K562 (cell line): Measurements from ENCODE around the gene TPD52L1. TPM values are rescaled to one million over a fixed set of nuclear protein-coding genes. Genes with fewer than 3 reads are reported as not detected.

Source experiments
- BCOR ChIP-seq: fragments of 450-650 bp; IDR thresholded peaks from 2 replicates; pipeline ENCODE4 v1.6.1; 2016
- JUND ChIP-seq, 2 experiments: IDR thresholded peaks; 2 replicates in 1 of 2; 3 replicates in 1 of 2; pipeline ENCODE4 v1.6.1; 2011; ENCODE audit warnings: borderline replicate concordance in 2 of 2, low read depth in 2 of 2, low read length in 2 of 2, improper control_type of control experiment in 1 of 2, missing biosample characterization in 1 of 2, missing genetic modification characterization in 1 of 2, missing genetic modification reagents in 1 of 2
- NR2C2 ChIP-seq, 2 experiments: fragments of 200-800 bp in 1 of 2; sonication (Bioruptor generic) in 1 of 2; sonication (generic) in 1 of 2; formaldehyde crosslinking in 1 of 2; IDR thresholded peaks; 2 replicates each; pipeline versions ENCODE4 v1.6.1 to v1.8.0; 2016 to 2022; ENCODE audit warnings: mild to moderate bottlenecking in 1 of 2, missing compliant biosample characterization in 1 of 2, missing genetic modification characterization in 1 of 2, missing genetic modification reagents in 1 of 2
- ZNF143 ChIP-seq: sonication (generic); formaldehyde crosslinking; IDR thresholded peaks from 2 replicates; pipeline ENCODE4 v1.9.0; 2022; ENCODE audit warnings: mild to moderate bottlenecking, missing genetic modification reagents
- polyA plus RNA-seq, 8 experiments: library from polyadenylated mRNA; depleted of rRNA in 4 of 8; stranded (reverse) in 5 of 8; unstranded in 3 of 8; fragments of >200 nt; fragmentation: Nextera tagmentation in 2 of 8; fragmentation: Illumina TruSeq in 1 of 8; extraction: Ambion mirVana in 2 of 8; extraction: Trizol in 1 of 8; gene quantifications; 2 replicates each; pipeline versions ENCODE4 v1.2.1 to v1.2.3, GENCODE V29; 2011 to 2014; ENCODE audit warnings: inconsistent platforms in 1 of 8, missing spikeins in 1 of 8
- total RNA-seq, 7 experiments: library from RNA; depleted of rRNA in 6 of 7; stranded (reverse); fragments of >200 nt in 6 of 7; fragmentation: Illumina TruSeq in 2 of 7; extraction: Trizol in 2 of 7; gene quantifications; 2 replicates each; pipeline versions ENCODE4 v1.2.1 to v1.2.3, GENCODE V29; 2011 to 2021; ENCODE audit warnings: low replicate concordance in 1 of 7
- TF ChIP-seq, protein P1 (sequence below): fragments of 250-450 bp; sonication (Bioruptor Pico); IDR thresholded peaks from 2 replicates; pipeline ENCODE4 v1.5.0; 2022; ENCODE audit warnings: mild to moderate bottlenecking
- TF ChIP-seq, protein P2 (sequence below): IDR thresholded peaks from 2 replicates; pipeline ENCODE4 v1.6.1; 2014; ENCODE audit warnings: antibody characterized with exemption
- TF ChIP-seq, protein P3 (sequence below): fragments of 250-450 bp; sonication (Bioruptor Pico); IDR thresholded peaks from 2 replicates; pipeline ENCODE4 v1.4.0; 2020; ENCODE audit warnings: mild to moderate bottlenecking
- TF ChIP-seq, protein P4 (sequence below): sonication (generic); formaldehyde crosslinking; IDR thresholded peaks from 2 replicates; pipeline ENCODE4 v1.8.1; 2023; ENCODE audit warnings: missing genetic modification reagents, mild to moderate bottlenecking, borderline replicate concordance
- TF ChIP-seq, protein P5 (sequence below): IDR thresholded peaks from 2 replicates; pipeline ENCODE4 v1.6.1; 2011; ENCODE audit warnings: borderline replicate concordance, low read depth, mild to moderate bottlenecking, moderate library complexity, low read length; ENCODE audit not compliant: insufficient read depth, poor library complexity, severe bottlenecking
- TF ChIP-seq, protein P6 (sequence below): fragments of 150-350 bp; conservative IDR thresholded peaks from 2 replicates; pipeline ENCODE4 v1.6.1; 2014; ENCODE audit warnings: low read length

Gene TPD52L1
- total and polyA plus RNA-seq, 9 of the 15 experiments (the other 6 are each of a cell fraction or from before 2014, with no cell fraction given), result 12.9 to 149 (median 75.7) TPM

DNA sequence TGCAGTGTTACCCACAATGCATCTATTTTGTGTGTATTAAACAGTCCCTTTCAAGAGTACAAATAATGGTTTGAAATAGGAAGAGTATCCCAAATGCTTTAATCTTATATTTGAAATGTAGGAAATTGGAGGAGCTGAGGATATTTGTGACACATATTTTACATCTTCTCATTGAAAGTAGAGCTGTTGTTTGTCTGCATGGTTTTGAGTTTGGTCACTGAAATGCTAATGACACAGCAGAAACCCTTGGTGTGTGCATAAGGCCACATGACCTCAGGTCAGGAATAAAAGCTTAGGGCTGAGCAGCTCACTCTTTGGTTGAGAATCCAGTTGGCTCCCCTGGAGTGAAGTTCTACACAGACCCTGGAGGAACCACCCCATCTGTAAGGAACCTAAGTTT lies 49.8 kb downstream of the TPD52L1 start (continued):
- TF ChIP-seq NR2C2 (CRISPR knock-in tag; IDR thresholded peaks at IDR 0.05) (no peak), NR2C2 (tag; IDR thresholded peaks at IDR 0.05) (peak; percentile 64), JUND (IDR thresholded peaks at IDR 0.05; ENCODE audit: borderline replicate concordance, low read depth, low read length) (peak; percentile 29; the same call in 1 of the 2 replicates), JUND (tag; IDR thresholded peaks at IDR 0.05; ENCODE audit: borderline replicate concordance, low read depth, low read length) (peak; percentile 49; the same call in 1 of the 3 replicates), BCOR (no peak), ZNF143 (CRISPR knock-in tag) (no peak)
- TF ChIP-seq, protein P1, sequence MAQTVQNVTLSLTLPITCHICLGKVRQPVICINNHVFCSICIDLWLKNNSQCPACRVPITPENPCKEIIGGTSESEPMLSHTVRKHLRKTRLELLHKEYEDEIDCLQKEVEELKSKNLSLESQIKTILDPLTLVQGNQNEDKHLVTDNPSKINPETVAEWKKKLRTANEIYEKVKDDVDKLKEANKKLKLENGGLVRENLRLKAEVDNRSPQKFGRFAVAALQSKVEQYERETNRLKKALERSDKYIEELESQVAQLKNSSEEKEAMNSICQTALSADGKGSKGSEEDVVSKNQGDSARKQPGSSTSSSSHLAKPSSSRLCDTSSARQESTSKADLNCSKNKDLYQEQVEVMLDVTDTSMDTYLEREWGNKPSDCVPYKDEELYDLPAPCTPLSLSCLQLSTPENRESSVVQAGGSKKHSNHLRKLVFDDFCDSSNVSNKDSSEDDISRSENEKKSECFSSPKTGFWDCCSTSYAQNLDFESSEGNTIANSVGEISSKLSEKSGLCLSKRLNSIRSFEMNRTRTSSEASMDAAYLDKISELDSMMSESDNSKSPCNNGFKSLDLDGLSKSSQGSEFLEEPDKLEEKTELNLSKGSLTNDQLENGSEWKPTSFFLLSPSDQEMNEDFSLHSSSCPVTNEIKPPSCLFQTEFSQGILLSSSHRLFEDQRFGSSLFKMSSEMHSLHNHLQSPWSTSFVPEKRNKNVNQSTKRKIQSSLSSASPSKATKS (CRISPR knock-in tag), result no peak
- TF ChIP-seq, protein P2, sequence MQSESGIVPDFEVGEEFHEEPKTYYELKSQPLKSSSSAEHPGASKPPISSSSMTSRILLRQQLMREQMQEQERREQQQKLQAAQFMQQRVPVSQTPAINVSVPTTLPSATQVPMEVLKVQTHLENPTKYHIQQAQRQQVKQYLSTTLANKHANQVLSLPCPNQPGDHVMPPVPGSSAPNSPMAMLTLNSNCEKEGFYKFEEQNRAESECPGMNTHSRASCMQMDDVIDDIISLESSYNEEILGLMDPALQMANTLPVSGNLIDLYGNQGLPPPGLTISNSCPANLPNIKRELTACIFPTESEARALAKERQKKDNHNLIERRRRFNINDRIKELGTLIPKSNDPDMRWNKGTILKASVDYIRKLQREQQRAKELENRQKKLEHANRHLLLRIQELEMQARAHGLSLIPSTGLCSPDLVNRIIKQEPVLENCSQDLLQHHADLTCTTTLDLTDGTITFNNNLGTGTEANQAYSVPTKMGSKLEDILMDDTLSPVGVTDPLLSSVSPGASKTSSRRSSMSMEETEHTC, result no peak
- TF ChIP-seq, protein P3, sequence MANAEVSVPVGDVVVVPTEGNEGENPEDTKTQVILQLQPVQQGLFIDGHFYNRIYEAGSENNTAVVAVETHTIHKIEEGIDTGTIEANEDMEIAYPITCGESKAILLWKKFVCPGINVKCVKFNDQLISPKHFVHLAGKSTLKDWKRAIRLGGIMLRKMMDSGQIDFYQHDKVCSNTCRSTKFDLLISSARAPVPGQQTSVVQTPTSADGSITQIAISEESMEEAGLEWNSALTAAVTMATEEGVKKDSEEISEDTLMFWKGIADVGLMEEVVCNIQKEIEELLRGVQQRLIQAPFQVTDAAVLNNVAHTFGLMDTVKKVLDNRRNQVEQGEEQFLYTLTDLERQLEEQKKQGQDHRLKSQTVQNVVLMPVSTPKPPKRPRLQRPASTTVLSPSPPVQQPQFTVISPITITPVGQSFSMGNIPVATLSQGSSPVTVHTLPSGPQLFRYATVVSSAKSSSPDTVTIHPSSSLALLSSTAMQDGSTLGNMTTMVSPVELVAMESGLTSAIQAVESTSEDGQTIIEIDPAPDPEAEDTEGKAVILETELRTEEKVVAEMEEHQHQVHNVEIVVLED (CRISPR knock-in tag), result no peak
- TF ChIP-seq, protein P4, sequence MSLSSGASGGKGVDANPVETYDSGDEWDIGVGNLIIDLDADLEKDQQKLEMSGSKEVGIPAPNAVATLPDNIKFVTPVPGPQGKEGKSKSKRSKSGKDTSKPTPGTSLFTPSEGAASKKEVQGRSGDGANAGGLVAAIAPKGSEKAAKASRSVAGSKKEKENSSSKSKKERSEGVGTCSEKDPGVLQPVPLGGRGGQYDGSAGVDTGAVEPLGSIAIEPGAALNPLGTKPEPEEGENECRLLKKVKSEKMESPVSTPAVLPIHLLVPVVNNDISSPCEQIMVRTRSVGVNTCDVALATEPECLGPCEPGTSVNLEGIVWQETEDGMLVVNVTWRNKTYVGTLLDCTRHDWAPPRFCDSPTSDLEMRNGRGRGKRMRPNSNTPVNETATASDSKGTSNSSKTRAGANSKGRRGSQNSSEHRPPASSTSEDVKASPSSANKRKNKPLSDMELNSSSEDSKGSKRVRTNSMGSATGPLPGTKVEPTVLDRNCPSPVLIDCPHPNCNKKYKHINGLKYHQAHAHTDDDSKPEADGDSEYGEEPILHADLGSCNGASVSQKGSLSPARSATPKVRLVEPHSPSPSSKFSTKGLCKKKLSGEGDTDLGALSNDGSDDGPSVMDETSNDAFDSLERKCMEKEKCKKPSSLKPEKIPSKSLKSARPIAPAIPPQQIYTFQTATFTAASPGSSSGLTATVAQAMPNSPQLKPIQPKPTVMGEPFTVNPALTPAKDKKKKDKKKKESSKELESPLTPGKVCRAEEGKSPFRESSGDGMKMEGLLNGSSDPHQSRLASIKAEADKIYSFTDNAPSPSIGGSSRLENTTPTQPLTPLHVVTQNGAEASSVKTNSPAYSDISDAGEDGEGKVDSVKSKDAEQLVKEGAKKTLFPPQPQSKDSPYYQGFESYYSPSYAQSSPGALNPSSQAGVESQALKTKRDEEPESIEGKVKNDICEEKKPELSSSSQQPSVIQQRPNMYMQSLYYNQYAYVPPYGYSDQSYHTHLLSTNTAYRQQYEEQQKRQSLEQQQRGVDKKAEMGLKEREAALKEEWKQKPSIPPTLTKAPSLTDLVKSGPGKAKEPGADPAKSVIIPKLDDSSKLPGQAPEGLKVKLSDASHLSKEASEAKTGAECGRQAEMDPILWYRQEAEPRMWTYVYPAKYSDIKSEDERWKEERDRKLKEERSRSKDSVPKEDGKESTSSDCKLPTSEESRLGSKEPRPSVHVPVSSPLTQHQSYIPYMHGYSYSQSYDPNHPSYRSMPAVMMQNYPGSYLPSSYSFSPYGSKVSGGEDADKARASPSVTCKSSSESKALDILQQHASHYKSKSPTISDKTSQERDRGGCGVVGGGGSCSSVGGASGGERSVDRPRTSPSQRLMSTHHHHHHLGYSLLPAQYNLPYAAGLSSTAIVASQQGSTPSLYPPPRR (CRISPR knock-in tag), result no peak
- TF ChIP-seq, protein P5, sequence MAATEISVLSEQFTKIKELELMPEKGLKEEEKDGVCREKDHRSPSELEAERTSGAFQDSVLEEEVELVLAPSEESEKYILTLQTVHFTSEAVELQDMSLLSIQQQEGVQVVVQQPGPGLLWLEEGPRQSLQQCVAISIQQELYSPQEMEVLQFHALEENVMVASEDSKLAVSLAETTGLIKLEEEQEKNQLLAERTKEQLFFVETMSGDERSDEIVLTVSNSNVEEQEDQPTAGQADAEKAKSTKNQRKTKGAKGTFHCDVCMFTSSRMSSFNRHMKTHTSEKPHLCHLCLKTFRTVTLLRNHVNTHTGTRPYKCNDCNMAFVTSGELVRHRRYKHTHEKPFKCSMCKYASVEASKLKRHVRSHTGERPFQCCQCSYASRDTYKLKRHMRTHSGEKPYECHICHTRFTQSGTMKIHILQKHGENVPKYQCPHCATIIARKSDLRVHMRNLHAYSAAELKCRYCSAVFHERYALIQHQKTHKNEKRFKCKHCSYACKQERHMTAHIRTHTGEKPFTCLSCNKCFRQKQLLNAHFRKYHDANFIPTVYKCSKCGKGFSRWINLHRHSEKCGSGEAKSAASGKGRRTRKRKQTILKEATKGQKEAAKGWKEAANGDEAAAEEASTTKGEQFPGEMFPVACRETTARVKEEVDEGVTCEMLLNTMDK, result no peak
- TF ChIP-seq, protein P6, sequence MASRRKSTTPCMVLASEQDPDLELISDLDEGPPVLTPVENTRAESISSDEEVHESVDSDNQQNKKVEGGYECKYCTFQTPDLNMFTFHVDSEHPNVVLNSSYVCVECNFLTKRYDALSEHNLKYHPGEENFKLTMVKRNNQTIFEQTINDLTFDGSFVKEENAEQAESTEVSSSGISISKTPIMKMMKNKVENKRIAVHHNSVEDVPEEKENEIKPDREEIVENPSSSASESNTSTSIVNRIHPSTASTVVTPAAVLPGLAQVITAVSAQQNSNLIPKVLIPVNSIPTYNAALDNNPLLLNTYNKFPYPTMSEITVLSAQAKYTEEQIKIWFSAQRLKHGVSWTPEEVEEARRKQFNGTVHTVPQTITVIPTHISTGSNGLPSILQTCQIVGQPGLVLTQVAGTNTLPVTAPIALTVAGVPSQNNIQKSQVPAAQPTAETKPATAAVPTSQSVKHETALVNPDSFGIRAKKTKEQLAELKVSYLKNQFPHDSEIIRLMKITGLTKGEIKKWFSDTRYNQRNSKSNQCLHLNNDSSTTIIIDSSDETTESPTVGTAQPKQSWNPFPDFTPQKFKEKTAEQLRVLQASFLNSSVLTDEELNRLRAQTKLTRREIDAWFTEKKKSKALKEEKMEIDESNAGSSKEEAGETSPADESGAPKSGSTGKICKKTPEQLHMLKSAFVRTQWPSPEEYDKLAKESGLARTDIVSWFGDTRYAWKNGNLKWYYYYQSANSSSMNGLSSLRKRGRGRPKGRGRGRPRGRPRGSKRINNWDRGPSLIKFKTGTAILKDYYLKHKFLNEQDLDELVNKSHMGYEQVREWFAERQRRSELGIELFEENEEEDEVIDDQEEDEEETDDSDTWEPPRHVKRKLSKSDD, result no peak
